HEK293T (cell line): ENCODE results near the gene TRIM75.

Experiments
- ELF4 ChIP-seq: fragments of 450-650 bp; IDR thresholded peaks from 2 replicates; pipeline ENCODE4 v1.6.1; 2017; ENCODE audit warnings: antibody characterized with exemption
- FOXA1 ChIP-seq: fragments of 450-650 bp; IDR thresholded peaks from 2 replicates; pipeline ENCODE4 v1.6.1; 2016; ENCODE audit warnings: mild to moderate bottlenecking
- FOXM1 ChIP-seq: fragments of 450-650 bp; IDR thresholded peaks from 2 replicates; pipeline ENCODE4 v1.6.1; 2017; ENCODE audit warnings: mild to moderate bottlenecking, borderline replicate concordance
- LEF1 ChIP-seq: fragments of 450-650 bp; IDR thresholded peaks from 2 replicates; pipeline ENCODE4 v1.6.1; 2017; ENCODE audit warnings: mild to moderate bottlenecking, borderline replicate concordance
- ZNF384 ChIP-seq: fragments of 450-650 bp; IDR thresholded peaks from 2 replicates; pipeline ENCODE4 v1.6.1; 2016

DNA sequence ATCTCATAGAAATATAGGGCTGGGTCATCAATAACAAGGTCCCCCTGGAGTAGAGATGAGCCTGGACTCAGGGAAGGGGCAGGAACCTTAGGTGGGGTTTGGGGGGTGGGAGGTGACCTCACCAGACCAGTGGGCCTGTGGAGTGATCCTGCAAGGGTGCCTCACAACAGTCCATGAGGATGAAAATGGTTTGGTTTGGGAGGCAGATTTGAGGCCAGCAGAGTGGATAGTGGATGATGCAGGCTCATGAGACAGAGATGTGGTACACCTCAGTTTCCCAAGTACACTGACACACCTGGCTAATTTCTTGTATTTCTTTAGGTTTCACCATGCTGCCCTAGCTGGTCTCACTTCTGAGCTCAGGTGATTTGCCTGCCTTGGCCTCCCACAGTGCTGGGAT, 40.0 kb upstream of the TRIM75 start:
- no peak for TF ChIP-seq LEF1
- TF ChIP-seq FOXA1: no peak
- TF ChIP-seq FOXM1: no peak
- TF ChIP-seq ELF4: no peak
- no peak for TF ChIP-seq ZNF384
